Measurements from ENCODE around the gene FKBP14. TPM values are rescaled to one million over a fixed set of nuclear protein-coding genes. Genes with fewer than 3 reads are reported as not detected.

Gene FKBP14
- total RNA-seq, 6 donors from 2014 or later, result 4.2 to 13.7 (median 9.5) TPM

- TF ChIP-seq CTCF (IDR thresholded peaks at IDR 0.05), result no peak
- no peak for TF ChIP-seq EP300 (IDR thresholded peaks at IDR 0.05)
- TF ChIP-seq POLR2AphosphoS5 (IDR thresholded peaks at IDR 0.05), result no peak
- no peak for ATAC-seq (ENCODE audit: low FRiP score in 2 of 2)
- WGBS, 2 donors, result 88 to 89% methylated on average over 3 of the region's 3 CpGs
Measured at GRCh38 chr7:30012757-30013156, 13.7 kb downstream of the FKBP14 start.

GRCh38 chr7:30010021-30010420 is 16.5 kb downstream of the FKBP14 start:
- H3K4me3 ChIP-seq, result no peak overlapping the region
- no peak for ATAC-seq (ENCODE audit: low FRiP score in 2 of 2)

More at GRCh38 chr7:30012757-30013156, 13.7 kb downstream of the FKBP14 start:
- Histone ChIP-seq H3K27me3 (no peaks in the 10 kb centered on the region), H3K27ac (no peak overlapping the region), H3K4me1 (no peaks in the 10 kb centered on the region), H3K4me3 (no peak overlapping the region), H3K9me3 (no peaks in the 10 kb centered on the region), H3K36me3 (peaks cover 0 to 21% (median 6%) of the 10 kb centered on the region in 4 donors)
- DNase-seq, result no peak

DNA sequence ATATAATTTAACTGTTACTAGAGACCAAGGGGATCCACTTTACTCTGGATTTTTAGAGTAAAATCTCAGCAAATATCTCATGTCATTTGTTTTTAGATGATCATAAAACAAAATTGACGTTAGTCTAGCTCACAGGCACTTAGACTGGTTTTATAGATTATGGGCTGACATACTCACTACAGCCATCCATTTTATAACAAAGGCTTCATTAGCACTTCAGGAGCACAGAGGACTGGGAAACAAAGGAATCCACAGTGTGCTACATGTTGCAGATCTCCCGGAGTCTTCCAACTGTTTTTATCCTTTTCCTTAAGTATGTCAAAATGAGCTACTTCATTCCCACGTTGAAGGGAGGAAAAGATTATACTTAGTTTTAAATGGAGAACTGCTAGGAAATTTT is 21.0 kb downstream of the FKBP14 start:
- DNase-seq, result no peak
- no peak for TF ChIP-seq POLR2AphosphoS5 (IDR thresholded peaks at IDR 0.05)
- TF ChIP-seq CTCF (IDR thresholded peaks at IDR 0.05), result no peak
- no peak for TF ChIP-seq EP300 (IDR thresholded peaks at IDR 0.05)
- TF ChIP-seq POLR2A (IDR thresholded peaks at IDR 0.05), result no peak
- no peak for ATAC-seq (ENCODE audit: low FRiP score in 2 of 2)
- Histone ChIP-seq H3K27ac (no peak overlapping the region), H3K4me1 (no peaks in the 10 kb centered on the region), H3K36me3 (no peaks in the 10 kb centered on the region), H3K4me3 (no peak overlapping the region), H3K9me3 (no peaks in the 10 kb centered on the region), H3K27me3 (no peaks in the 10 kb centered on the region)
- whole genome bisulfite sequencing, 2 donors, result 55 to 67% methylated on average over 3 of the region's 3 CpGs

More at GRCh38 chr7:30010021-30010420, 16.5 kb downstream of the FKBP14 start:
- DNase-seq, result no peak
- TF ChIP-seq EP300 (IDR thresholded peaks at IDR 0.05) (no peak), POLR2A (IDR thresholded peaks at IDR 0.05) (no peak), CTCF (IDR thresholded peaks at IDR 0.05) (no peak), POLR2AphosphoS5 (IDR thresholded peaks at IDR 0.05) (no peak)
- Histone ChIP-seq H3K9me3 (no peaks in the 10 kb centered on the region), H3K36me3 (peaks cover 0 to 13% (median 5%) of the 10 kb centered on the region in 4 donors), H3K27me3 (no peaks in the 10 kb centered on the region), H3K4me1 (no peaks in the 10 kb centered on the region), H3K27ac (no peak overlapping the region)
- WGBS, 2 donors, result 87 to 88% methylated on average over 6 of the region's 6 CpGs

DNA sequence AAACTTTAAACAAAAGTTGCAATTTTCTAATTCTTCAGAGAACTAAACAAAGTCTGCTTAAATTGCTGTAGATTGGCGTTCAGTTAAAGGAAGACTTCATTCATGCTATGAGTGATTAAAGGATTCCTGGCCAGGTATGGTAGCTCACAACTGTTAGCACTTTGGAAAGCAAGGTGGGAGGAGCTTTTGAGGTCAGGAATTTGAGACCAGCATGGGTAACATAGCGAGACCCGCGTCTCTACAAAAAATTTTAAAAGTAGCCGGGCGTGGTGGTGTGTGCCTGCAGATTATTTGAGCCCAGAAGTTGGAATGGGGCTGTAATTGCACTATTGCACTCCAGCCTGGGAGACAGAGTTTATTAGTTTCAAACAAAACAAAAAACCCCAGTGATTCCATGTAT is 23.4 kb downstream of the FKBP14 start:
- Histone ChIP-seq H3K36me3 (no peaks in the 10 kb centered on the region), H3K27ac (no peak overlapping the region), H3K4me1 (no peaks in the 10 kb centered on the region), H3K27me3 (no peaks in the 10 kb centered on the region), H3K4me3 (no peak overlapping the region), H3K9me3 (no peaks in the 10 kb centered on the region)
- 62 to 68% methylated on average over 6 of the region's 6 CpGs for WGBS, 2 donors
- DNase-seq, result no peak
- no peak for ATAC-seq (ENCODE audit: low FRiP score in 2 of 2)
- TF ChIP-seq CTCF (IDR thresholded peaks at IDR 0.05) (no peak), EP300 (IDR thresholded peaks at IDR 0.05) (no peak), POLR2AphosphoS5 (IDR thresholded peaks at IDR 0.05) (no peak), POLR2A (IDR thresholded peaks at IDR 0.05) (no peak)

DNA sequence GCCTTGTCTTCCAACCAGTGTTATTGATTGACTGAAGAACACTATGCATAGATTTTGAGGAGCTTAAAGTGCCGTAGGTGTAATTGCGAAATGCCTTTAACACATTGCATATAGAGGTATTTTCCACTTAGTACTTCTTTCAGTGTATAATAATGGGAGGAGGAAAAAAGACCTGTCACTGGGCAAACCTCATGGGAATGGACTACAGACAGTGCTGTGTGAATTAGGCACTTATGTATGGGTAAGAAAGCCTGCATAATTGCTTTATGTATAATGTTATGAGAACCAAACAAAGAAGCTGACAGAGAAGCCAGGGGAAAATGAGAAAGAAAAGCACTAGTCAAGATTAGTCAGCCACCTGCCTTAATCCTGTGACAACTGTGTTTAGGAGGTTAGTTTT is 24.5 kb downstream of the FKBP14 start:
- no peak for ATAC-seq (ENCODE audit: low FRiP score in 2 of 2)
- H3K9me3 ChIP-seq, result peaks cover 0 to under 1% (median 0%) of the 10 kb centered on the region in 4 donors
- DNase-seq, result no peak
- no peak overlapping the region for H3K27ac ChIP-seq
- no peak overlapping the region for H3K4me3 ChIP-seq
- H3K27me3 ChIP-seq, result no peaks in the 10 kb centered on the region
- TF ChIP-seq CTCF (IDR thresholded peaks at IDR 0.05), result no peak
- no peak for TF ChIP-seq POLR2A (IDR thresholded peaks at IDR 0.05)
- no peak for TF ChIP-seq EP300 (IDR thresholded peaks at IDR 0.05)
- no peak for TF ChIP-seq POLR2AphosphoS5 (IDR thresholded peaks at IDR 0.05)
- WGBS, 2 donors, result 80 to 82% methylated on average over 2 of the region's 2 CpGs
- no peaks in the 10 kb centered on the region for H3K36me3 ChIP-seq
- H3K4me1 ChIP-seq, result no peaks in the 10 kb centered on the region

Data from upper lobe of left lung (tissue), 6 donors.